GM23248 (cell line): Measurements from ENCODE around the gene PDE4B. TPM values are rescaled to one million over a fixed set of nuclear protein-coding genes. Genes with fewer than 3 reads are reported as not detected.

Source experiments
- DNase-seq: peaks from one replicate; pipeline ENCODE4 v3.0.0-alpha.2; 2015
- H2AFZ ChIP-seq: fragments of 200-600 bp; sonication (generic); 2 replicates; pipeline ENCODE4 v1.6.1; 2016; ENCODE audit warnings: antibody characterized with exemption
- H3F3A ChIP-seq: fragments of 200-600 bp; sonication (generic); 2 replicates; pipeline ENCODE4 v1.6.1; 2016; ENCODE audit warnings: mild to moderate bottlenecking, antibody characterized with exemption, mixed run types; ENCODE audit not compliant: insufficient read depth
- H3K27ac ChIP-seq: fragments of 200-600 bp; sonication (generic); 2 replicates; pipeline ENCODE4 v1.5.1; 2016; ENCODE audit warnings: mild to moderate bottlenecking
- H3K27me3 ChIP-seq: fragments of 200-600 bp; sonication (generic); replicated peaks from 2 replicates; pipeline ENCODE4 v1.6.1; 2016; ENCODE audit warnings: mild to moderate bottlenecking; ENCODE audit not compliant: insufficient read depth
- H3K36me3 ChIP-seq: fragments of 200-600 bp; sonication (generic); 2 replicates; pipeline ENCODE4 v1.6.1; 2016; ENCODE audit warnings: low read depth, mild to moderate bottlenecking
- H3K4me1 ChIP-seq: fragments of 200-600 bp; sonication (generic); 2 replicates; pipeline ENCODE4 v1.6.1; 2016; ENCODE audit warnings: mild to moderate bottlenecking; ENCODE audit not compliant: insufficient read depth
- H3K4me2 ChIP-seq: fragments of 200-600 bp; sonication (generic); one replicate; pipeline ENCODE4 v1.6.1; 2016; ENCODE audit warnings: mild to moderate bottlenecking; ENCODE audit not compliant: unreplicated experiment
- H3K4me3 ChIP-seq: fragments of 200-600 bp; sonication (generic); 2 replicates; pipeline ENCODE4 v1.5.1; 2016; ENCODE audit warnings: mild to moderate bottlenecking
- H3K79me2 ChIP-seq: fragments of 200-600 bp; sonication (generic); 2 replicates; pipeline ENCODE4 v1.6.1; 2016; ENCODE audit warnings: mild to moderate bottlenecking; ENCODE audit not compliant: insufficient read depth
- H3K9ac ChIP-seq: fragments of 200-600 bp; sonication (generic); 2 replicates; pipeline ENCODE4 v1.6.1; 2016; ENCODE audit warnings: mild to moderate bottlenecking
- H3K9me2 ChIP-seq: fragments of 200-600 bp; sonication (generic); 2 replicates; pipeline ENCODE4 v1.6.1; 2016; ENCODE audit warnings: mixed run types, mild to moderate bottlenecking, moderate library complexity; ENCODE audit not compliant: insufficient read depth
- H3K9me3 ChIP-seq: fragments of 200-600 bp; sonication (generic); one replicate; pipeline ENCODE4 v1.6.1; 2017; ENCODE audit warnings: low read depth
- H4K20me1 ChIP-seq: fragments of 200-600 bp; sonication (generic); 2 replicates; pipeline ENCODE4 v1.6.0; 2016; ENCODE audit not compliant: insufficient read depth
- EZH2 ChIP-seq: fragments of 200-600 bp; sonication (generic); IDR thresholded peaks from 2 replicates; pipeline ENCODE4 v1.6.1; 2018; ENCODE audit warnings: antibody characterized with exemption, mild to moderate bottlenecking; ENCODE audit not compliant: insufficient read depth, poor library complexity, severe bottlenecking
- EZH2phosphoT487 ChIP-seq: fragments of 200-600 bp; sonication (generic); IDR thresholded peaks from 2 replicates; pipeline ENCODE4 v1.6.1; 2018; ENCODE audit warnings: antibody characterized with exemption, moderate library complexity, mild to moderate bottlenecking, low read depth; ENCODE audit not compliant: insufficient read depth
- WGBS, 2 experiments: methylation state at CpG; one replicate each; pipeline ENCODE4 v1.1.6; 2015 to 2017; ENCODE audit warnings: low lambda C conversion rate in 2 of 2, low coverage in 1 of 2; ENCODE audit errors: missing lambda C conversion rate in 2 of 2; 5-methylcytosine and 5-hydroxymethylcytosine counted together
- in situ Hi-C: fragments of 300-500 bp; cut with MboI; formaldehyde crosslinking; loops from 2 replicates; pipeline ENCODE4 v1.15.0; 2020
- polyA plus RNA-seq: library from polyadenylated mRNA; unstranded; fragments of >200 nt; fragmentation: Nextera tagmentation; extraction: Ambion mirVana; gene quantifications from 2 replicates; pipeline ENCODE4 v1.2.1, GENCODE V29; 2016
- total RNA-seq: library from RNA; depleted of rRNA; stranded (reverse); fragments of >200 nt; shearing (Covaris generic); gene quantifications from 2 replicates; pipeline ENCODE4 v1.2.3, GENCODE V29; 2014

PDE4B gene
- total and polyA plus RNA-seq, 2 experiments from 2014 or later, result 19.9 to 36.2 TPM

GRCh38 chr1:66388913-66389312 lies 596.2 kb downstream of the PDE4B start:
- TF ChIP-seq EZH2 (no peak), EZH2phosphoT487 (no peak)
- in situ Hi-C loops, result no loop called here

GRCh38 chr1:66393586-66394287 lies 601.0 kb downstream of the PDE4B start:
- no peak overlapping the region for H3K4me2 ChIP-seq
- no peak overlapping the region for H3K27ac ChIP-seq
- TF ChIP-seq EZH2phosphoT487, result no peak
- no peak for TF ChIP-seq EZH2
- no peaks in the 10 kb centered on the region for H3K4me1 ChIP-seq
- H3K9me3 ChIP-seq, result no peaks in the 10 kb centered on the region
- H3K79me2 ChIP-seq, result no peaks in the 10 kb centered on the region
- DNase-seq, result no peak
- no peaks in the 10 kb centered on the region for H3K27me3 ChIP-seq
- in situ Hi-C loops, result no loop called here
- no peak overlapping the region for H3K4me3 ChIP-seq
- no peak overlapping the region for H2AFZ ChIP-seq
- no peaks in the 10 kb centered on the region for H3K36me3 ChIP-seq
- H3F3A ChIP-seq, result no peaks in the 10 kb centered on the region
- H4K20me1 ChIP-seq, result no peaks in the 10 kb centered on the region
- no peaks in the 10 kb centered on the region for H3K9me2 ChIP-seq
- H3K9ac ChIP-seq, result no peak overlapping the region
- 93 to 95% methylated on average over 7 of the region's 7 CpGs for WGBS, 2 experiments

More at GRCh38 chr1:66388913-66389312, 596.2 kb downstream of the PDE4B start:
- no peaks in the 10 kb centered on the region for H3K36me3 ChIP-seq
- H4K20me1 ChIP-seq, result no peaks in the 10 kb centered on the region
- H3F3A ChIP-seq, result no peaks in the 10 kb centered on the region
- H3K4me1 ChIP-seq, result no peaks in the 10 kb centered on the region
- no peak overlapping the region for H3K27ac ChIP-seq
- no peak for DNase-seq
- 43 to 45% methylated on average over 2 of the region's 2 CpGs for WGBS, 2 experiments
- H3K4me2 ChIP-seq, result no peak overlapping the region
- no peak overlapping the region for H3K9ac ChIP-seq
- H3K9me2 ChIP-seq, result no peaks in the 10 kb centered on the region
- no peaks in the 10 kb centered on the region for H3K79me2 ChIP-seq
- H2AFZ ChIP-seq, result no peak overlapping the region
- no peaks in the 10 kb centered on the region for H3K27me3 ChIP-seq
- H3K9me3 ChIP-seq, result no peaks in the 10 kb centered on the region
- no peak overlapping the region for H3K4me3 ChIP-seq

- Histone ChIP-seq H3K36me3 (no peaks in the 10 kb centered on the region), H3K4me3 (no peak overlapping the region), H3K79me2 (no peaks in the 10 kb centered on the region), H3K9ac (no peak overlapping the region), H3K27ac (no peak overlapping the region), H4K20me1 (no peaks in the 10 kb centered on the region), H3K9me2 (no peaks in the 10 kb centered on the region), H3K9me3 (no peaks in the 10 kb centered on the region), H3F3A (peaks cover 4% of the 10 kb centered on the region; the same call in 1 of the 2 replicates), H3K4me1 (peaks cover 4% of the 10 kb centered on the region), H3K4me2 (no peak overlapping the region), H2AFZ (no peak overlapping the region), H3K27me3 (no peaks in the 10 kb centered on the region)
- DNase-seq, result no peak
- no peak for TF ChIP-seq EZH2
- no peak for TF ChIP-seq EZH2phosphoT487
- in situ Hi-C loops, result no loop called here
- 92 to 94% methylated on average over 5 of the region's 5 CpGs for WGBS, 2 experiments
Observed at GRCh38 chr1:66394603-66395002, 601.9 kb downstream of the PDE4B start.

GRCh38 chr1:66395202-66396061 lies 602.7 kb downstream of the PDE4B start:
- H3K27me3 ChIP-seq, result no peaks in the 10 kb centered on the region
- in situ Hi-C loops, result no loop called here
- H3K4me3 ChIP-seq, result no peak overlapping the region
- H2AFZ ChIP-seq, result no peak overlapping the region
- no peaks in the 10 kb centered on the region for H3K36me3 ChIP-seq
- H4K20me1 ChIP-seq, result no peaks in the 10 kb centered on the region
- H3K27ac ChIP-seq, result no peak overlapping the region
- H3K9me2 ChIP-seq, result no peaks in the 10 kb centered on the region
- H3F3A ChIP-seq, result peaks cover 10% of the 10 kb centered on the region; the same call in 1 of the 2 replicates
- TF ChIP-seq EZH2 (no peak), EZH2phosphoT487 (no peak)
- 77% methylated on average over 9 of the region's 9 CpGs for WGBS, 2 experiments
- H3K4me1 ChIP-seq, result peaks cover 10% of the 10 kb centered on the region
- no peak overlapping the region for H3K4me2 ChIP-seq
- H3K79me2 ChIP-seq, result no peaks in the 10 kb centered on the region
- DNase-seq, result no peak
- H3K9me3 ChIP-seq, result no peaks in the 10 kb centered on the region
- no peak overlapping the region for H3K9ac ChIP-seq
